GM19455 (cell line): ENCODE results near the gene FRS3.
"Not testable (repeated sequence)": the region's sequence is repeated elsewhere in the genome, so short reads cannot be mapped to it uniquely, and the experiment has no call there.

Experiments used
- ATAC-seq: cut with Tn5 transposase; IDR thresholded peaks from one replicate; pipeline ENCODE4 v1.9.1; 2021; ENCODE audit not compliant: unreplicated experiment

FRS3 gene

GRCh38 chr6:41779788-41780550, at the start of gene FRS3:
FRS3 (minus strand) TSS chr6:41779900; CDS start chr6:41776987, 2,913 bp downstream.
- ATAC-seq: peak; percentile 96

- ATAC-seq: no peak
Measured at GRCh38 chr6:41826343-41827022, 46.8 kb upstream of the FRS3 start.

GRCh38 chr6:41824571-41825569, 45.2 kb upstream of the FRS3 start:
- ATAC-seq: no peak

GRCh38 chr6:41823178-41823577, 43.5 kb upstream of the FRS3 start:
- ATAC-seq: no peak

GRCh38 chr6:41822021-41822420, 42.3 kb upstream of the FRS3 start:
- ATAC-seq: no peak

GRCh38 chr6:41821266-41821665, 41.6 kb upstream of the FRS3 start:
- no peak for ATAC-seq

GRCh38 chr6:41818271-41819054, 38.8 kb upstream of the FRS3 start:
- no peak for ATAC-seq

- no peak for ATAC-seq
Measured at GRCh38 chr6:41815587-41815986, 35.9 kb upstream of the FRS3 start.

- no peak for ATAC-seq
Measured at GRCh38 chr6:41814629-41815028, 34.9 kb upstream of the FRS3 start.

- ATAC-seq: no peak
Measured at GRCh38 chr6:41813956-41814355, 34.3 kb upstream of the FRS3 start.

- no peak for ATAC-seq
Measured at GRCh38 chr6:41813469-41813868, 33.8 kb upstream of the FRS3 start.

- ATAC-seq: not testable (repeated sequence)
Measured at GRCh38 chr6:41811946-41812345, 32.2 kb upstream of the FRS3 start.

- no peak for ATAC-seq
Measured at GRCh38 chr6:41811095-41811494, 31.4 kb upstream of the FRS3 start.

- ATAC-seq: no peak
Measured at GRCh38 chr6:41805830-41806774, 26.4 kb upstream of the FRS3 start.

- no peak for ATAC-seq
Measured at GRCh38 chr6:41801380-41801779, 21.7 kb upstream of the FRS3 start.

GRCh38 chr6:41799559-41799911, 19.8 kb upstream of the FRS3 start:
- ATAC-seq: no peak

GRCh38 chr6:41798901-41799558, 19.3 kb upstream of the FRS3 start:
- no peak for ATAC-seq

GRCh38 chr6:41796474-41796873, 16.8 kb upstream of the FRS3 start:
- ATAC-seq: no peak

- ATAC-seq: no peak
Measured at GRCh38 chr6:41791984-41792383, 12.3 kb upstream of the FRS3 start.
